NCI-H146 (cell line): ENCODE data around the gene PRUNE2.
A peak's percentile ranks its signal among the peaks of the same experiment; 100 is the strongest.
"Not testable (repeated sequence)": the region's sequence is repeated elsewhere in the genome, so short reads cannot be mapped to it uniquely, and the experiment has no call there.

Experiments used
- DNase-seq: peaks from one replicate; lab custom pipeline; 2025; lab: John Stamatoyannopoulos, UW

Gene PRUNE2

GRCh38 chr9:76863832-76864231 is 42.1 kb downstream of the PRUNE2 start:
- DNase-seq = no peak

DNA sequence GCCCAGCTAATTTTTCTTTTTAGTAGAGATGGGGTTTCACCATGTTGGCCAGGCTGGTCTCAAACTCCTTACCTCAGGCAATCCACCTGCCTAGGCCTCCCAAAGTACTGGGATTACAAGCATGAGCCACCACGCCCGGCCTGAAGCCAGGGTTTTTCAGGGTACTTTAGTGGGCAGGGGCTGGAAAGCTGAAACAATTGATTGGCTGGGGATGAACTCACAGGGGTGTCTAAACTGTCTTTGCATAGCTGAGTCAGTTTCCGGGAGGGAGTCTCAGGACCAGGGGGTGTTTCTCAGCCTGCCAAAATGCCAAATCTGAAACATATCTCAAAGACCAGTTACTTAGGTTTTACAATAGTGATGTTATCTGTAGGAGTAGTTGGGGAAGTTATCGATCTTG is 46.1 kb downstream of the PRUNE2 start:
- DNase-seq = no peak

DNA sequence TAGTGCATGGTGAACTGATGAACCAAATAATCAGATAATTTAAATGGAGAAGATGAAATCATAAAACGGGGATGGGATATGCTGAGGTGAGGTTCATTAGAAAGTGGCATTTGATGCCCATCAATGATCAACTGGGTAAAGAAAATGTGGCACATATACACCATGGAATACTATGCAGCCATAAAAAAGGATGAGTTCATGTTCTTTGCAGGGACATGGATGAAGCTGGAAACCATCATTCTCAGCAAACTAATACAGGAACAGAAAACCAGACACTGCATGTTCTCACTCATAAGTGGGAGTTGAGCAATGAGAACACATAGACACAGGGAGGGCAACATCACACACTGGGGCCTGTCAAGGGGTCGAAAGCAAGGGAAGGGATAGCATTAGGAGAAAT is 47.7 kb downstream of the PRUNE2 start:
- not testable (repeated sequence) for DNase-seq

DNA sequence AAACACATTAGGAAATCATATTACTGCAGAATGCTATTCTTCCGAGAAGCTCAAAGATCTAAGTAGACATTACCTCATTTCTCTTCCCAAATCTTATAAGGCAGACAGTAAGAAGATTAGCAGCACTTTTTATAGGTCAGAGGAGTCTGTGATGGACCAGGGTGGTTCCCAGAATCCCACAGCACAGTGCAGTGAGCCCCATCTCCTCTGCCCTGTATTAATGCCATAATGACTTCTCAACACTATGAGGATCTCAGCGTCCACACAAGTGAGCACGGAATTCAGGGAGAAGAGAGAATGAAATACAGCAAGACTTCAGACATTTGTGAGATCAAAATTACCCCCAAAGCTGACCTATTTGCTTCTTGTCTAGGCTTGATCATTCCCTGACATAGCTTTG is 49.9 kb downstream of the PRUNE2 start:
- no peak for DNase-seq

GRCh38 chr9:76855015-76855414 is 50.9 kb downstream of the PRUNE2 start:
- no peak for DNase-seq

- DNase-seq = no peak
Measured at GRCh38 chr9:76852026-76852425, 53.9 kb downstream of the PRUNE2 start.

GRCh38 chr9:76846297-76846696 is 59.6 kb downstream of the PRUNE2 start:
- no peak for DNase-seq

DNA sequence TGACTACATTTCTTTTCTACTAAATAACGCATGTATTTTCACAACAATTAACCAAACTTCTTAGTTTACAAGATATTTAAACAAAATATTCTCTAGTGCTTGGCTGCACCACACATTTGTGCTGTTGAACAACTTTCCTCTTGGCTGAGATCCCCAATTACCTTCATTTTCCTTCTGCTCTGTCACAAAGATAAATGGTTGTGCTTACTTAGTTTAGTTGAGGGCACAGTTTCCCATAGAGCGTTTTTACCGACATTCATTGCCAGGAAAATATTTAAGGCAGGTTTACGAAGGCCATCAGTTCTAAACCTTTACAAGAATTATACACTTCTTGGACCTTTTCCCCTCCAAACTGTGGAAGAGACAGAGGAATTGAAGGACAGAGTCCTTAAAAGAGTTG is 60.7 kb downstream of the PRUNE2 start:
- DNase-seq = no peak

- DNase-seq = no peak
Measured at GRCh38 chr9:76835571-76836283, 70.2 kb downstream of the PRUNE2 start.

DNA sequence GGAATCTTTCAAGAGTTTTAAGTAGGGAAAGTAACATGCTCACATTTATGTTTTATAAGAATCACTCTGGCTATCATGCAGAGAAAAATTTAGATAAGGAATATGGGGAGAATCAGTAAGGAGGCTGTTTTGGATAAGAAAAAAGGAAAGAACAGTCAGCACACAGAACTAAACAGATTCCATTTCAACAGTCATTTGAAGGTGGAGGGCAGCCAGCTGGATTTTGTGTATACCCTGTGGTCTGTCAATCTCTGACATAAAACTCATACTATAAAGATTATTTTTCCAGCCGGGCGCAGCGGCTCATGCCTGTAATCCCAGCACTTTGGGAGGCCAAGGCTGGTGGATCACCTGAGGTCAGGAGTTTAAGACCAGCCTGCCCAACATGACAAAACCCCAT is 77.5 kb downstream of the PRUNE2 start:
- no peak for DNase-seq

DNA sequence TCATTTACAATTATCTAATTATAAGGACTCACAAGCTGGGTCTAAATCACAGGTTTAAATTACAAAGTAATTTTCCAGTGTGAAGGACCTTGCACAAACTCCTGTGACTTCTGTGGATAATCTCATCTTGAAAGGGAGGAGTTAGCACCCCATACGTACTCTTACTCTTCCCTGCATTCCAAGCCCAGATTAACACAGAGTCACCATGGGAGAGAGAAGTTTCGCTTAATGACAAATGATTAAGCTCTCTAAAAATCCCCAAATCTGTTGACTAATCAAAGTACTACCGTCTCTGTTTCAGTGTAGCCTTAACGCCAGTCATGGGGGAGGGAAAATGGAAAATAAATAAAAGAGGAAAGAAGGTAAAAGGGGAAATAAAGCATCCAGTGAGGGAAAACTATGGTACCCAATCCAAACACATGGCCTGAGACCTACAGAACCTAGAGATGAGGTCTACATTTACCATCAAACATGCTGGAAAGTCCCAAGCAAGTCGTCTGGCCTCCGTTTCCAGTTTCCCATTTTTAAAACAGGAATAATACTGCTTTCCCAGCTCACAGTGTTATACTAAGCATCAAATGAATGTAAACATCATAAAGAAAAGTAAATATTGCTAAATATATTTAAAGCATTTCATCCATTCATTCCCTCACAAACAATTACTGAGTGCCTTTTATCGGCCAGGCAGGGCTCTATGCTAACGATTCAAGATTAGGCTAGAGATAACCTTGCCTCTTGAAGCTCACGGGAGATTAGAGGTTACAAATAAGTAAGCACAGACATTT is 78.4 kb downstream of the PRUNE2 start:
- DNase-seq = no peak

DNA sequence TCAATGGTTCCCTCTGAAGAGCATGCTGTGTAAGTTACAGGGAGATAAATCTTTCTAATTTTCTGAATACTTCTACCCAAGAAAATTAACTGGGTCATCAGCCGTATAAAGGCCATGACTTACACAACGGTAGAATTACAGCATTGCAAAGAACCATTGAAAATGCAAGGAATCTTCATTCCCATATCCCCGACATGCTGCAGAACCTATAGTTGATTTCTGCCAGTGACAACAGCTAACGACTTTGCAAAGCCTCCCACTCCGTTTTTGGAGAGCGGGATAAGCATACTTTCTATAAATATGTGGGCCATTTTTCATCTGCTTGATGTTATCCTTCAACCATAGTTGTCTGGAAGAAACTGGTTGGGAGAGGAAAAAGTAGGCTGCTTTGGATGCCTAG is 85.5 kb downstream of the PRUNE2 start:
- DNase-seq = no peak

GRCh38 chr9:76818271-76818670 is 87.6 kb downstream of the PRUNE2 start:
- DNase-seq = no peak

- DNase-seq = no peak
Measured at GRCh38 chr9:76817489-76817888, 88.4 kb downstream of the PRUNE2 start.

GRCh38 chr9:76812591-76812990 is 93.3 kb downstream of the PRUNE2 start:
- peak; percentile 83 for DNase-seq

GRCh38 chr9:76810377-76810957 is 95.4 kb downstream of the PRUNE2 start:
- DNase-seq = peak; percentile 59

- DNase-seq = no peak
Measured at GRCh38 chr9:76808636-76809035, 97.3 kb downstream of the PRUNE2 start.

DNA sequence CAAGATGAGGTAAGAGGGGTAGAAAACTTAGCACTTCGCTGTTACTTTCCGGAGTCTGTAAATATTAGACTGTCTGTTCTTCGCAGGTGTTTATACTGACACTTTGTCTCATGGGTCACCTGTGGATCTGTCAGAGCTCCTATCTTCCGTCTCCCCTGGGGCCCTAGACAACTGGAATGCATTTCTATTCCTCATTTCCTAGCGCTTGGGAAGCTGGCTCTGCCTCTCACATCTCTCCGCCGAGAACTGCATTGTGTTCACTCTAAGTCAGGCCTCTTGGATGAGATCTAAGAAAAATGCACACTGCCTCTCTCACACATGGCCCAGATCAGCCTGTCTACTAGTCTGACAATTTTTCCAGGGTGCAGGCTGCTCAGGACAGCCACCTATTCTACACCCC is 102.2 kb downstream of the PRUNE2 start:
- DNase-seq = no peak

DNA sequence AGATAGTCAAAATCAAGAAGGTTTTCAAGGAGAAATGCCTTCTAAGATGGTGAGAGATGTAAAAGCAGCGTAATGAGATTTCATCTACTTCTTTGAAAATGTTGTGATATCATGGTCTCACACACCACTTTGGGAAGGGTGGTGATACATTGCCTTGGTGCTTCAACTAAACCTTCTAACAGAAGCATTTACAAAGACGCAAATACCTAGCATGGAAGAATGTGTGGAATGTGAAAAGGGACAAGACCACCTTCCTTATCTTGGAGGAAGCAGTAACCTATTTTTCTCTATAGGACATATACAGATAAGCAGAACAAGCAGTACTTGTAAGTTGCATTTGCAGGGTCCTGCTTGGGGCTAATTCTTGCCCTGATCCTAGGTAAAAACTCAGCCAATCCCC is 102.8 kb downstream of the PRUNE2 start:
- no peak for DNase-seq

GRCh38 chr9:76800901-76801300 is 105.0 kb downstream of the PRUNE2 start:
- DNase-seq = no peak

DNA sequence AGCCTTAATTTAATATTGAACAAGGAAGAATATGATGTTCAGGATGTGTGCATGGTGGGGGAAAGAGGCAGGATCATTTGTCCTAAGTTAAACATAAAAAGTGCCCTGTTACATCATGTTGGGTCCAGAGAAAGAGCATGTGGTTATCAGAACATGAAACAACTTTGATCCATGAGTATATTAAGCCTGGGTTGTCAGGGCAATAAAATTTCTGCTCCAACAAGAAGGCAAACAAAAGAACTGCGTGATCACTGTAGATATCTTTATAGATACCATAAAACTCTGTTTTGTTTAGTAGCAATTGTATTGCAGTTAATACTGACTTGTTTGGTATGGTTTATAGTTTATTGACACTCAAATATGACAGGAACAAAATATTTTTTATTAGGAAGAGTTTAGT is 106.4 kb downstream of the PRUNE2 start:
- no peak for DNase-seq

- no peak for DNase-seq
Measured at GRCh38 chr9:76798527-76798926, 107.4 kb downstream of the PRUNE2 start.

- DNase-seq = no peak
Measured at GRCh38 chr9:76796296-76796695, 109.6 kb downstream of the PRUNE2 start.
